ENCODE measurements around the gene LRCH2. TPM values are rescaled to one million over a fixed set of nuclear protein-coding genes. Genes with fewer than 3 reads are reported as not detected.

Gene LRCH2
- total RNA-seq, 1 experiment from 2014 or later: 6.6 TPM

DNA sequence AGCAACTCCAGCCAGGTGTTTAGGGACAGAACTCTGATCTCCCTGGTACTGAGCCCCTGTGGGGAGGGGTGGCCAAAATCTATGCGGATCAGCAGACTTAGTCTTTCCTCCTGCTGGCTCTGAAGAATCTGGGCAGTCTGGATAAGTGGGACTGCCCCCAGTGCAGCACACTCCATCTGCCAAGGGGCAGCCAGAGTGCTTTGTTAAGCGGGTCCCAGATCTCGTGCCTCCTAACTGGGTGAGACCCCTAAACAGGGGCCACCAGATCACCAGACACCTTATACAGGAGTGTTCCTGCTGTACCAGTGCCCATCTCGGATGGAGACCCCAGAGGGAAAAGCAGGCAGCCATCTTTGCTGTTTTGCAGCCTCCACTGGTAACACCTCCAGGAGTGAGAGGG, 135.0 kb downstream of the LRCH2 start:
- H4K91ac ChIP-seq (ENCODE audit: insufficient read length, low read depth, low read length): no peak overlapping the region
- TF ChIP-seq, protein P1, sequence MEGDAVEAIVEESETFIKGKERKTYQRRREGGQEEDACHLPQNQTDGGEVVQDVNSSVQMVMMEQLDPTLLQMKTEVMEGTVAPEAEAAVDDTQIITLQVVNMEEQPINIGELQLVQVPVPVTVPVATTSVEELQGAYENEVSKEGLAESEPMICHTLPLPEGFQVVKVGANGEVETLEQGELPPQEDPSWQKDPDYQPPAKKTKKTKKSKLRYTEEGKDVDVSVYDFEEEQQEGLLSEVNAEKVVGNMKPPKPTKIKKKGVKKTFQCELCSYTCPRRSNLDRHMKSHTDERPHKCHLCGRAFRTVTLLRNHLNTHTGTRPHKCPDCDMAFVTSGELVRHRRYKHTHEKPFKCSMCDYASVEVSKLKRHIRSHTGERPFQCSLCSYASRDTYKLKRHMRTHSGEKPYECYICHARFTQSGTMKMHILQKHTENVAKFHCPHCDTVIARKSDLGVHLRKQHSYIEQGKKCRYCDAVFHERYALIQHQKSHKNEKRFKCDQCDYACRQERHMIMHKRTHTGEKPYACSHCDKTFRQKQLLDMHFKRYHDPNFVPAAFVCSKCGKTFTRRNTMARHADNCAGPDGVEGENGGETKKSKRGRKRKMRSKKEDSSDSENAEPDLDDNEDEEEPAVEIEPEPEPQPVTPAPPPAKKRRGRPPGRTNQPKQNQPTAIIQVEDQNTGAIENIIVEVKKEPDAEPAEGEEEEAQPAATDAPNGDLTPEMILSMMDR (conservative IDR thresholded peaks at IDR 0.05): no peak
- no peaks in the 10 kb centered on the region for H3K9me3 ChIP-seq (ENCODE audit: control insufficient read depth, low read depth, low read length)
- H3K27me3 ChIP-seq (ENCODE audit: insufficient read depth, low read length): no peaks in the 10 kb centered on the region
- no peaks in the 10 kb centered on the region for H3K4me1 ChIP-seq (ENCODE audit: insufficient read depth, low read length)
- H2BK15ac ChIP-seq (ENCODE audit: low read depth, low read length): no peak overlapping the region
- Mint-ChIP-seq H3K4me1 (peaks cover 0 to 2% of the 10 kb centered on the region in 2 experiments; a peak in 1 of 4 replicates), H3K9me3 (peaks cover 22 to 23% of the 10 kb centered on the region in 2 experiments), H3K4me3 (no peak overlapping the region), H3K27me3 (ENCODE audit: low read depth) (0 out of 2 replicates have a peak, but pooled peaks cover 2% of the 10 kb centered on the region), H3K36me3 (ENCODE audit: insufficient read depth in 1 of 3, low read depth in 3 of 3) (peaks cover 0 to 34% (median 19%) of the 10 kb centered on the region in 3 experiments), H3K27ac (no peak overlapping the region)
- no peak overlapping the region for H3K4me2 ChIP-seq (ENCODE audit: insufficient read depth, insufficient read length, low read length)
- no peak overlapping the region for H4K8ac ChIP-seq (replicated peaks; ENCODE audit: insufficient read length, low read depth, low read length)
- no peak overlapping the region for H2BK12ac ChIP-seq (ENCODE audit: insufficient read length, low read depth, low read length)
- H3K23ac ChIP-seq (ENCODE audit: insufficient read length, low read depth, low read length): no peak overlapping the region
- no peaks in the 10 kb centered on the region for H4K20me1 ChIP-seq (ENCODE audit: control insufficient read depth, insufficient read depth, insufficient read length)
- H3K9ac ChIP-seq (ENCODE audit: extremely low read depth, insufficient read length, low read length): no peak overlapping the region
- no CpG with 5 or more reads among the region's 4 CpGs for WGBS (ENCODE audit: extremely low coverage, insufficient read length, low lambda C conversion rate)
- no peak overlapping the region for H3K18ac ChIP-seq (ENCODE audit: insufficient read length, low read depth, low read length)
- no peaks in the 10 kb centered on the region for H3K23me2 ChIP-seq (ENCODE audit: insufficient read length, low read depth, low read length, poor library complexity, severe bottlenecking)
- H3K27ac ChIP-seq (ENCODE audit: insufficient read length, low read depth, low read length): no peak overlapping the region
- H3K56ac ChIP-seq (ENCODE audit: insufficient read length, low read depth, low read length): no peak overlapping the region
- no peak overlapping the region for H3K4ac ChIP-seq (ENCODE audit: low read depth, low read length)
- no peak overlapping the region for H3K14ac ChIP-seq (ENCODE audit: insufficient read depth, low read length)
- H3K79me2 ChIP-seq (ENCODE audit: insufficient read depth, low read length): no peaks in the 10 kb centered on the region
- H2BK20ac ChIP-seq (ENCODE audit: low read depth, low read length, poor library complexity, severe bottlenecking): no peak overlapping the region
- no peak overlapping the region for H2AFZ ChIP-seq (ENCODE audit: low read length)
- H2BK120ac ChIP-seq (ENCODE audit: low read depth, low read length, poor library complexity, severe bottlenecking): no peak overlapping the region
- H2AK5ac ChIP-seq (ENCODE audit: insufficient read length, low read length): no peak overlapping the region
- H4K5ac ChIP-seq (ENCODE audit: insufficient read length, low read depth, low read length): no peak overlapping the region
- no peak overlapping the region for H2BK5ac ChIP-seq (ENCODE audit: insufficient read length, low read length)
- no peaks in the 10 kb centered on the region for H3K79me1 ChIP-seq (ENCODE audit: insufficient read depth, low read depth, low read length, poor library complexity, severe bottlenecking)
- DNase-seq: no peak
- H3T11ph ChIP-seq (ENCODE audit: low read length): no peak overlapping the region

Measured in H9 (cell line).